Measurements from ENCODE around the gene SOD2. TPM values are rescaled to one million over a fixed set of nuclear protein-coding genes. Genes with fewer than 3 reads are reported as not detected.
"Not testable (repeated sequence)": the region's sequence is repeated elsewhere in the genome, so short reads cannot be mapped to it uniquely, and the experiment has no call there.

Gene SOD2
- polyA plus RNA-seq, 3 donors = 447 to 746 (median 569) TPM

- H3K36me3 ChIP-seq (replicated peaks in 1 of 2; ENCODE audit: control insufficient read depth in 1 of 2, insufficient read depth in 2 of 2, low read length in 2 of 2) = no peaks in the 10 kb centered on the region
- no peak for DNase-seq
- no peak overlapping the region for H2AFZ ChIP-seq (ENCODE audit: insufficient read depth, low read depth, low read length, poor library complexity, severe bottlenecking)
- peaks cover 68% of the 10 kb centered on the region for H3K79me2 ChIP-seq (ENCODE audit: insufficient read depth, low read length)
- no peak overlapping the region for H3K27ac ChIP-seq (ENCODE audit: low read depth in 1 of 2, low read length in 2 of 2)
- no peak overlapping the region for H3K4me2 ChIP-seq (replicated peaks; ENCODE audit: extremely low read depth, low read length, poor library complexity, severe bottlenecking)
- peaks cover 10% of the 10 kb centered on the region for H4K20me1 ChIP-seq (ENCODE audit: insufficient read depth, low read length)
- intact Hi-C loops (cut with micrococcal nuclease) = loop anchor here in 1 of 2 donors (10.0 kb wide), 1 partner anchor 262 kb away; no protein-coding TSS in a partner anchor
- H3K27me3 ChIP-seq (ENCODE audit: control insufficient read depth in 2 of 2, insufficient read depth in 2 of 2, low read length in 2 of 2) = no peaks in the 10 kb centered on the region
- H3K9me3 ChIP-seq (replicated peaks in 1 of 2; ENCODE audit: control insufficient read depth in 1 of 2, insufficient read depth in 1 of 2, low read length in 2 of 2) = no peaks in the 10 kb centered on the region
- H3K9ac ChIP-seq (ENCODE audit: insufficient read depth, low read length, poor library complexity, severe bottlenecking) = no peak overlapping the region
- Mint-ChIP-seq H3K9me3 (peaks cover 0 to 2% (median 0%) of the 10 kb centered on the region in 7 donors), H3K36me3 (peaks cover 5 to 21% of the 10 kb centered on the region in 2 donors), H3K4me1 (peaks cover 15% of the 10 kb centered on the region), H3K4me3 (no peak overlapping the region), H3K27me3 (ENCODE audit: low read depth in 3 of 3) (no peaks in the 10 kb centered on the region), H3K27ac (no peak overlapping the region)
- no peak overlapping the region for H3K4me3 ChIP-seq (replicated peaks in 1 of 3; ENCODE audit: low read depth in 2 of 3, low read length in 3 of 3)
- peaks cover 10 to 15% of the 10 kb centered on the region in 2 donors for H3K4me1 ChIP-seq (ENCODE audit: control insufficient read depth in 1 of 2, insufficient read depth in 2 of 2, low read length in 2 of 2)
- TF ChIP-seq CTCF (IDR thresholded peaks at IDR 0.05) = no peak
Measured at GRCh38 chr6:159722655-159723054, 29.6 kb upstream of the SOD2 start.

GRCh38 chr6:159721981-159722380, 28.9 kb upstream of the SOD2 start:
- H3K9me3 ChIP-seq (replicated peaks in 1 of 2; ENCODE audit: control insufficient read depth in 1 of 2, insufficient read depth in 1 of 2, low read length in 2 of 2); H3K27ac Mint-ChIP-seq; H3K4me3 Mint-ChIP-seq; H3K27me3 ChIP-seq (ENCODE audit: control insufficient read depth in 2 of 2, insufficient read depth in 2 of 2, low read length in 2 of 2); H3K27me3 Mint-ChIP-seq (ENCODE audit: low read depth in 3 of 3); H3K27ac ChIP-seq (ENCODE audit: low read depth in 1 of 2, low read length in 2 of 2); H3K4me3 ChIP-seq (replicated peaks in 1 of 3; ENCODE audit: low read depth in 2 of 3, low read length in 3 of 3); H3K4me2 ChIP-seq (replicated peaks; ENCODE audit: extremely low read depth, low read length, poor library complexity, severe bottlenecking); H2AFZ ChIP-seq (ENCODE audit: insufficient read depth, low read depth, low read length, poor library complexity, severe bottlenecking); H3K9me3 Mint-ChIP-seq; H3K36me3 ChIP-seq (replicated peaks in 1 of 2; ENCODE audit: control insufficient read depth in 1 of 2, insufficient read depth in 2 of 2, low read length in 2 of 2); DNase-seq; H3K9ac ChIP-seq (ENCODE audit: insufficient read depth, low read length, poor library complexity, severe bottlenecking): not testable (repeated sequence)
- H3K79me2 ChIP-seq (ENCODE audit: insufficient read depth, low read length) = peaks cover 66% of the 10 kb centered on the region
- H3K36me3 Mint-ChIP-seq = peaks cover 5 to 21% of the 10 kb centered on the region in 2 donors
- peaks cover 10% of the 10 kb centered on the region for H4K20me1 ChIP-seq (ENCODE audit: insufficient read depth, low read length)
- peaks cover 13 to 18% of the 10 kb centered on the region in 2 donors for H3K4me1 ChIP-seq (ENCODE audit: control insufficient read depth in 1 of 2, insufficient read depth in 2 of 2, low read length in 2 of 2)
- intact Hi-C loops (cut with micrococcal nuclease) = loop anchor here in 1 of 2 donors (10.0 kb wide), 1 partner anchor 263 kb away; no protein-coding TSS in a partner anchor
- WGBS (ENCODE audit: insufficient coverage) = 96% methylated on average over 2 of the region's 3 CpGs
- peaks cover 18% of the 10 kb centered on the region for H3K4me1 Mint-ChIP-seq
